K562 (cell line): ENCODE results near the gene POFUT2. TPM values are rescaled to one million over a fixed set of nuclear protein-coding genes. Genes with fewer than 3 reads are reported as not detected.

Experiments
- ATAC-seq: fragments of 200-7000 bp; cut with Tn5 transposase; 3 replicates; pipeline ENCODE4 v1.9.1; 2020; ENCODE audit warnings: moderate library complexity
- BruUV-seq: library from RNA; stranded (reverse); fragments of 400-500 nt; replicated peaks from 2 replicates; lab custom pipeline; 2021; lab: Mats Ljungman, UMichigan
- CTCF ChIA-PET: fragments of 300-600 bp; formaldehyde crosslinking; extraction: SDS; loops from one replicate; lab custom pipeline; 2021; ENCODE audit warnings: low intra/inter-chr PET ratio; lab: Yijun Ruan, JAX
- POLR2A ChIA-PET: fragments of 300-600, 350-650 bp; sonication (Branson Sonifier 250); formaldehyde crosslinking; extraction: SDS; loops from one replicate; lab custom pipeline; 2021; ENCODE audit warnings: antibody characterized with exemption, inconsistent platforms; lab: Yijun Ruan, JAX
- DNase-seq, 4 experiments: peaks; one replicate each; pipeline versions ENCODE4 v3.0.0 to v3.0.0-alpha.2; 2011 to 2018; ENCODE audit warnings: low spot score in 3 of 4, mixed read lengths in 3 of 4; ENCODE audit errors: extremely low read depth in 1 of 4
- FAIRE-seq: peaks from 2 replicates; lab custom pipeline; 2011; peaks lifted over from hg19 to GRCh38; lab: Jason Lieb, UNC
- H2AFZ ChIP-seq: 2 replicates; pipeline ENCODE4 v1.6.0; 2011; ENCODE audit warnings: low read depth, low read length, control low read depth, inconsistent platforms
- H3K27ac ChIP-seq: fragments of 200-600 bp; 3 replicates; pipeline ENCODE4 v1.8.0; 2011; ENCODE audit warnings: low read depth, mild to moderate bottlenecking, control low read depth, inconsistent platforms, low read length, moderate library complexity, mixed read lengths; ENCODE audit errors: extremely low read depth
- H3K27me3 ChIP-seq, 2 experiments: fragments of 300-600 bp in 1 of 2; 2 replicates in 1 of 2; 3 replicates in 1 of 2; pipeline versions ENCODE4 v1.6.0 to v1.8.0; 2011; ENCODE audit warnings: inconsistent platforms in 2 of 2, low read length in 2 of 2, mild to moderate bottlenecking in 1 of 2, mixed read lengths in 1 of 2, moderate library complexity in 1 of 2; ENCODE audit not compliant: control insufficient read depth in 2 of 2, insufficient read depth in 2 of 2
- H3K36me3 ChIP-seq: fragments of 300-600 bp; 3 replicates; pipeline ENCODE4 v1.8.0; 2011; ENCODE audit warnings: mild to moderate bottlenecking, low read length, inconsistent platforms; ENCODE audit not compliant: control insufficient read depth, insufficient read depth
- H3K4me1 ChIP-seq, 2 experiments: fragments of 200-600 bp in 1 of 2; replicated peaks in 1 of 2; 2 replicates in 1 of 2; 3 replicates in 1 of 2; pipeline versions ENCODE4 v1.5.1 to v1.8.0; 2011; ENCODE audit warnings: inconsistent platforms in 2 of 2, low read length in 2 of 2, mild to moderate bottlenecking in 1 of 2, mixed read lengths in 1 of 2, moderate library complexity in 1 of 2; ENCODE audit not compliant: control insufficient read depth in 2 of 2, insufficient read depth in 2 of 2
- H3K4me2 ChIP-seq: 2 replicates; pipeline ENCODE4 v1.6.1; 2011; ENCODE audit warnings: low read length, control low read depth, inconsistent platforms, mixed read lengths; ENCODE audit not compliant: insufficient read depth
- H3K4me3 ChIP-seq: fragments of 200-600 bp; sonication (generic), shearing (Covaris generic); 2 replicates; pipeline ENCODE4 v1.5.1; 2016; ENCODE audit warnings: control low read depth, inconsistent platforms
- H3K79me2 ChIP-seq: fragments of 200-600 bp; 3 replicates; pipeline ENCODE4 v1.8.0; 2011; ENCODE audit warnings: low read length, inconsistent platforms; ENCODE audit not compliant: control insufficient read depth, insufficient read depth
- H3K9ac ChIP-seq, 2 experiments: 2 replicates each; pipeline versions ENCODE4 v1.6.0 to v1.6.1; 2011; ENCODE audit warnings: low read depth in 2 of 2, low read length in 2 of 2, control low read depth in 1 of 2, inconsistent platforms in 1 of 2, mild to moderate bottlenecking in 1 of 2, mixed read lengths in 1 of 2; ENCODE audit not compliant: insufficient read depth in 1 of 2
- H3K9me1 ChIP-seq: one replicate; pipeline ENCODE4 v1.6.0; 2011; ENCODE audit warnings: inconsistent platforms, mild to moderate bottlenecking, low read length, moderate library complexity; ENCODE audit not compliant: control insufficient read depth, insufficient read depth
- H3K9me3 ChIP-seq: replicated peaks from 2 replicates; pipeline ENCODE4 v1.5.1; 2011; ENCODE audit warnings: low read depth, low read length, inconsistent platforms; ENCODE audit not compliant: control insufficient read depth, insufficient read depth
- H4K20me1 ChIP-seq: replicated peaks from 2 replicates; pipeline ENCODE4 v1.6.1; 2011; ENCODE audit warnings: low read length, inconsistent platforms, mixed read lengths; ENCODE audit not compliant: control insufficient read depth, insufficient read depth
- CHD4 ChIP-seq: fragments of 200-600 bp; sonication (generic); IDR thresholded peaks from 3 replicates; pipeline ENCODE4 v1.6.1; 2012; ENCODE audit warnings: low read depth, mild to moderate bottlenecking, mixed read lengths, low read length, inconsistent platforms; ENCODE audit not compliant: insufficient read depth, insufficient replicate concordance, poor library complexity, severe bottlenecking
- EGR1 ChIP-seq: fragments of 450-650 bp; conservative IDR thresholded peaks from 2 replicates; pipeline ENCODE4 v1.6.1; 2017; ENCODE audit warnings: mild to moderate bottlenecking
- ETS2 ChIP-seq: IDR thresholded peaks from 2 replicates; pipeline ENCODE4 v1.6.1; 2016; ENCODE audit warnings: borderline replicate concordance, missing genetic modification characterization, mild to moderate bottlenecking, moderate library complexity, missing compliant biosample characterization; ENCODE audit not compliant: poor library complexity, severe bottlenecking
- GABPB1 ChIP-seq: sonication (generic); formaldehyde crosslinking; IDR thresholded peaks from 2 replicates; pipeline ENCODE4 v1.8.0; 2022; ENCODE audit warnings: mild to moderate bottlenecking, missing genetic modification reagents
- KDM5B ChIP-seq: fragments of 200-600 bp; sonication (generic); IDR thresholded peaks from 2 replicates; pipeline ENCODE4 v1.6.1; 2012; ENCODE audit warnings: low read depth, mild to moderate bottlenecking, moderate library complexity, low read length, control low read depth, inconsistent platforms; ENCODE audit not compliant: insufficient replicate concordance
- MAZ ChIP-seq, 2 experiments: fragments of 450-650 bp in 1 of 2; sonication (generic) in 1 of 2; formaldehyde crosslinking; IDR thresholded peaks in 1 of 2; conservative IDR thresholded peaks in 1 of 2; 2 replicates each; pipeline versions ENCODE4 v1.4.0 to v1.5.0; 2020; ENCODE audit warnings: mild to moderate bottlenecking in 1 of 2, missing genetic modification reagents in 1 of 2
- NFIC ChIP-seq: fragments of 450-650 bp; IDR thresholded peaks from 2 replicates; pipeline ENCODE4 v1.6.1; 2017; ENCODE audit warnings: mild to moderate bottlenecking, inconsistent platforms
- NONO ChIP-seq, 2 experiments: fragments of 200-400 bp in 1 of 2; fragments of 450-650 bp in 1 of 2; formaldehyde crosslinking in 1 of 2; IDR thresholded peaks; 2 replicates each; pipeline ENCODE4 v1.6.1; 2017; ENCODE audit warnings: low read depth in 2 of 2, mild to moderate bottlenecking in 2 of 2, moderate library complexity in 2 of 2, low read length in 1 of 2
- SP1 ChIP-seq: sonication (generic); formaldehyde crosslinking; IDR thresholded peaks from 2 replicates; pipeline ENCODE4 v1.8.1; 2022; ENCODE audit warnings: mild to moderate bottlenecking, missing genetic modification reagents
- ZNF696 ChIP-seq: fragments of 250-450 bp; sonication (Bioruptor Pico); conservative IDR thresholded peaks from 2 replicates; pipeline ENCODE4 v1.4.0; 2020; ENCODE audit warnings: mild to moderate bottlenecking, moderate library complexity
- ZNF75A ChIP-seq: fragments of 450-650 bp; formaldehyde crosslinking; IDR thresholded peaks from 2 replicates; pipeline ENCODE4 v1.4.0; 2020; ENCODE audit warnings: mild to moderate bottlenecking
- ZNF780A ChIP-seq: fragments of 250-450 bp; sonication (Bioruptor Pico); IDR thresholded peaks from 2 replicates; pipeline ENCODE4 v1.5.0; 2021; ENCODE audit warnings: mild to moderate bottlenecking
- WGBS: fragments of 100-300 bp; shearing (Covaris generic); methylation state at CpG from one replicate; pipeline ENCODE4 v1.1.6; 2016; ENCODE audit warnings: low coverage, mixed read lengths; ENCODE audit not compliant: insufficient coverage; ENCODE audit errors: missing lambda C conversion rate; 5-methylcytosine and 5-hydroxymethylcytosine counted together
- in situ Hi-C: fragments of 300-500 bp; cut with MboI; formaldehyde crosslinking; loops from 4 replicates; pipeline ENCODE4 v1.15.0; 2018; ENCODE audit warnings: inconsistent platforms, mixed read lengths
- intact Hi-C: fragments of 100-400 bp; cut with micrococcal nuclease; formaldehyde crosslinking; loops from 2 replicates; pipeline ENCODE4 v1.14.2; 2022
- polyA plus RNA-seq, 8 experiments: library from polyadenylated mRNA; depleted of rRNA in 4 of 8; stranded (reverse) in 5 of 8; unstranded in 3 of 8; fragments of >200 nt; fragmentation: Nextera tagmentation in 2 of 8; fragmentation: Illumina TruSeq in 1 of 8; extraction: Ambion mirVana in 2 of 8; extraction: Trizol in 1 of 8; gene quantifications; 2 replicates each; pipeline versions ENCODE4 v1.2.1 to v1.2.3, GENCODE V29; 2011 to 2014; ENCODE audit warnings: inconsistent platforms in 1 of 8, missing spikeins in 1 of 8
- total RNA-seq, 7 experiments: library from RNA; depleted of rRNA in 6 of 7; stranded (reverse); fragments of >200 nt in 6 of 7; fragmentation: Illumina TruSeq in 2 of 7; extraction: Trizol in 2 of 7; gene quantifications; 2 replicates each; pipeline versions ENCODE4 v1.2.1 to v1.2.3, GENCODE V29; 2011 to 2021; ENCODE audit warnings: low replicate concordance in 1 of 7
- TF ChIP-seq, protein P1 (sequence below): fragments of 250-450 bp; sonication (Bioruptor Pico); IDR thresholded peaks from 2 replicates; pipeline ENCODE4 v1.5.0; 2021
- TF ChIP-seq, protein P2 (sequence below): fragments of 450-650 bp; formaldehyde crosslinking; conservative IDR thresholded peaks from 2 replicates; pipeline ENCODE4 v1.4.0; 2022; ENCODE audit warnings: mild to moderate bottlenecking, missing genetic modification characterization

The POFUT2 gene
- total and polyA plus RNA-seq, 9 of the 15 experiments (the other 6 are each of a cell fraction or from before 2014, with no cell fraction given): 1.1 to 24.2 (median 11.0) TPM

DNA sequence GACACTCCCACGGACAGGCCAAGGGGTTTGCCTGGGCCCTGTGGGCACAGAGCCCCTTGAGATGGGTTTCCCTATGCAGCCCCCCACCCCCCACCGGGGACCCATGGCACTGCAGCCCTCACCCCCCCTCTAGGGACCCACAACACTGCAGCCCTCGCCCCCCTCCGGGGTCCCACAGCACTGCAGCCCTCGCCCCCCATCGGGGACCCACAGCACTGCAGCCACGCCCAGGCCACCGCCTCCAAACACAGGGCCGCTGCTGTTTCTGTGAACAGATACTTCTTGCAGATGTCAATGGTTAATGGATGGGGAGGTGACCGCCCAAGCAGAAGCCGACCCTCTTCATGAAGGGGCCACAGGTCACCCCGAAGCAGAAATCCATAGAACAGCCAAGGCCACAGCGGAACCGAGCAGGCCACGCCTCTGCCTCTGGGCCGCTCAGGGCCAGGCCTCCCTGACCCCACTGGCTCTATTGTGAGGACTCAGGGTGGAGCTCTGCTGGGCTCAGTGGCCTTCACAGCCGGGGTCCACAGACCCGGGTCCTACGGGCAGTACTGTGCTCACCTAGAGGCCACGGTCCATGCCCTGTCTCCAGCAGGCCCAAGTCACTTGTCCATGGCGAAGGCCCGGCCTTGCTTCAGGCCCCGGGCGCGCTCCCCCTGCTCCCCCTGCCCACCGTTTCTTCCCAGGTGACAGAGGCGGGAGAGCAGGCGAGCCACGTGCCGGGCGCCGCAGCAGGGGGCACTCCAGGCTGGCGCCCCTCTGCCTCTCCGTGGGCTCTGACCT is 4.1 kb upstream of the POFUT2 start (continued):
- no peak for TF ChIP-seq SP1 (CRISPR knock-in tag)

DNA sequence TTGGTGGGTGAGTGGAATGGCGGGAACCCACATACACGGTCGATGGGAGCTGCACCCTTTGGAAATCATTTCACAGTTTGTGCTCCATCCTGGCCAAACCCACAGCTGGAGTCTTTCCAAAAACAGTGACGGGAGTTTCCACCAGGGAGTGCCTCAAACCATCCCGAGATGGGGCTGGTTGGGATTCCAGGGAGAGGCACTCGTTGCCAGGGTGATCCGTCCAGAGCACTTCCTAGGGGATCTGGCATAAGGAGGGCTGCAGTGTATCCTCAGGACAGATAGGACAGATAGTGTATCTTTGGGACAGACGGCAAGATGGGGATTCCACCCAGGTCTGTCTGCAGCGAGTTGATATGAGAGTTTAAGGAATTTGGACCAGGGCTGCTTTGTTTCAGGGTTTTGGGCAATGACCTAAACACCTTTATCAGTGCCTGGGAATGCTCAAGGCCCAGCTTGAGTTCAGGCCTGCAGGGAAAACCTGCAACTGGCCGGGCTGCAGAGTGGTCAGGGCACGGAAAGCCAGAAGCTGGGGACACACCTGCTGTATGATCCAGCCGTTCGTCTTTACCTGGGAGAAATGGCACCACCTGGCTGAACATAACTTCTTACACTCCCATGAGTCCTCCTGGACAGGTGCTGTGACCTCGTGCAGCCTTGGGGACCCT is 3.4 kb upstream of the POFUT2 start:
- H3K9ac ChIP-seq: no peak overlapping the region
- no peak overlapping the region for H3K4me3 ChIP-seq
- no peaks in the 10 kb centered on the region for H3K27me3 ChIP-seq
- no peak for ATAC-seq
- no peak overlapping the region for H2AFZ ChIP-seq
- FAIRE-seq: no peak
- H4K20me1 ChIP-seq: no peaks in the 10 kb centered on the region
- no peaks in the 10 kb centered on the region for H3K9me3 ChIP-seq
- H3K79me2 ChIP-seq: peaks cover 13% of the 10 kb centered on the region; the same call in 2 of the 3 replicates
- intact Hi-C loops: loop anchor here (5.0 kb wide), 2 partner anchors 251 to 301 kb away; partner anchors contain the start of gene SLC19A1
- 65% methylated on average over 14 of the region's 14 CpGs for WGBS
- ChIA-PET POLR2A (interaction anchor here (0.6 to 0.7 kb wide), 2 partner anchors 75 to 275 kb away, joined by 3 read pairs; no protein-coding TSS in a partner anchor), CTCF (interaction anchor here (0.7 to 6.1 kb wide), 3 partner anchors 148 to 189 kb away, joined by 3 to 100 read pairs (median 4); no protein-coding TSS in a partner anchor)
- H3K4me2 ChIP-seq: no peak overlapping the region
- no peak overlapping the region for H3K27ac ChIP-seq
- no peaks in the 10 kb centered on the region for H3K36me3 ChIP-seq
- DNase-seq: no peak
- BruUV-seq: no TSS peak
- in situ Hi-C loops: no loop called here
- H3K9me1 ChIP-seq: peaks cover 4% of the 10 kb centered on the region
- peaks cover 12 to 55% of the 10 kb centered on the region in 2 experiments; a peak in 4 of 5 replicates for H3K4me1 ChIP-seq
- peak; percentile 38 for TF ChIP-seq NFIC
- TF ChIP-seq ETS2 (tag): no peak
- TF ChIP-seq GABPB1 (CRISPR knock-in tag): no peak
- no peak for TF ChIP-seq ZNF75A (CRISPR knock-in tag)
- TF ChIP-seq KDM5B: peak; percentile 10
- TF ChIP-seq NONO (IDR thresholded peaks at IDR 0.05; ENCODE audit: low read depth in 2 of 2, low read length in 1 of 2): no peak
- no peak for TF ChIP-seq ZNF696 (CRISPR knock-in tag)
- TF ChIP-seq, protein P1, sequence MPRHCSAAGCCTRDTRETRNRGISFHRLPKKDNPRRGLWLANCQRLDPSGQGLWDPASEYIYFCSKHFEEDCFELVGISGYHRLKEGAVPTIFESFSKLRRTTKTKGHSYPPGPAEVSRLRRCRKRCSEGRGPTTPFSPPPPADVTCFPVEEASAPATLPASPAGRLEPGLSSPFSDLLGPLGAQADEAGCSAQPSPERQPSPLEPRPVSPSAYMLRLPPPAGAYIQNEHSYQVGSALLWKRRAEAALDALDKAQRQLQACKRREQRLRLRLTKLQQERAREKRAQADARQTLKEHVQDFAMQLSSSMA (CRISPR knock-in tag): no peak
- TF ChIP-seq MAZ (CRISPR knock-in tag; conservative IDR thresholded peaks at IDR 0.05 in 1 of 2, IDR thresholded peaks at IDR 0.05 in 1 of 2): no peak
- TF ChIP-seq EGR1: no peak
- TF ChIP-seq ZNF780A: no peak
- no peak for TF ChIP-seq CHD4
- TF ChIP-seq, protein P2, sequence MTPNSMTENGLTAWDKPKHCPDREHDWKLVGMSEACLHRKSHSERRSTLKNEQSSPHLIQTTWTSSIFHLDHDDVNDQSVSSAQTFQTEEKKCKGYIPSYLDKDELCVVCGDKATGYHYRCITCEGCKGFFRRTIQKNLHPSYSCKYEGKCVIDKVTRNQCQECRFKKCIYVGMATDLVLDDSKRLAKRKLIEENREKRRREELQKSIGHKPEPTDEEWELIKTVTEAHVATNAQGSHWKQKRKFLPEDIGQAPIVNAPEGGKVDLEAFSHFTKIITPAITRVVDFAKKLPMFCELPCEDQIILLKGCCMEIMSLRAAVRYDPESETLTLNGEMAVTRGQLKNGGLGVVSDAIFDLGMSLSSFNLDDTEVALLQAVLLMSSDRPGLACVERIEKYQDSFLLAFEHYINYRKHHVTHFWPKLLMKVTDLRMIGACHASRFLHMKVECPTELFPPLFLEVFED (CRISPR knock-in tag): no peak
